ENCODE data around the gene EGLN2.
"Not testable (repeated sequence)": the region's sequence is repeated elsewhere in the genome, so short reads cannot be mapped to it uniquely, and the experiment has no call there.

EGLN2 gene

GRCh38 chr19:40763526-40763925 lies 35.5 kb upstream of the EGLN2 start:
- H3K4me3 ChIP-seq (ENCODE audit: low read depth, low read length) = no peak overlapping the region
- POLR2A ChIA-PET = no interaction called here
- no peak for DNase-seq (ENCODE audit: low read depth, low spot score)
- CTCF ChIA-PET = no interaction called here
- TF ChIP-seq CTCF (IDR thresholded peaks at IDR 0.05; ENCODE audit: insufficient read depth, low read length, missing control alignments) = no peak

GRCh38 chr19:40763963-40764362 lies 35.0 kb upstream of the EGLN2 start:
- DNase-seq (ENCODE audit: low read depth, low spot score) = no peak
- TF ChIP-seq CTCF (IDR thresholded peaks at IDR 0.05; ENCODE audit: insufficient read depth, low read length, missing control alignments) = no peak
- ChIA-PET POLR2A (no interaction called here), CTCF (no interaction called here)
- H3K4me3 ChIP-seq (ENCODE audit: low read depth, low read length) = no peak overlapping the region

- CTCF ChIA-PET = interaction anchor here (0.7 kb wide), 1 partner anchor 40 kb away, joined by 3 read pairs; no protein-coding TSS in a partner anchor
- POLR2A ChIA-PET; H3K4me3 ChIP-seq (ENCODE audit: low read depth, low read length); DNase-seq (ENCODE audit: low read depth, low spot score): not testable (repeated sequence)
These were observed 32.6 kb upstream of the EGLN2 start for GRCh38 chr19:40766385-40766784.

- DNase-seq (ENCODE audit: low read depth, low spot score) = no peak
- TF ChIP-seq CTCF (IDR thresholded peaks at IDR 0.05; ENCODE audit: insufficient read depth, low read length, missing control alignments) = no peak
- POLR2A ChIA-PET = interaction anchor here (1.0 kb wide), 1 partner anchor 9 kb away, joined by 5 read pairs; the partner anchor contains the start of gene RAB4B
- CTCF ChIA-PET = no interaction called here
- no peak overlapping the region for H3K4me3 ChIP-seq (ENCODE audit: low read depth, low read length)
These were observed 30.1 kb upstream of the EGLN2 start for GRCh38 chr19:40768869-40769268.

GRCh38 chr19:40771101-40771862 lies 27.7 kb upstream of the EGLN2 start:
- CTCF ChIA-PET; H3K4me3 ChIP-seq (ENCODE audit: low read depth, low read length); DNase-seq (ENCODE audit: low read depth, low spot score): not testable (repeated sequence)
- POLR2A ChIA-PET = interaction anchor here (1.1 kb wide), 1 partner anchor 13 kb away, joined by 3 read pairs; no protein-coding TSS in a partner anchor

GRCh38 chr19:40774916-40775631 lies 23.9 kb upstream of the EGLN2 start, which contains the start of gene MIA:
Gene MIA, plus strand, starts transcription at chr19:40775521. Its CDS starts 22 bp downstream, at chr19:40775543.
- no peak for TF ChIP-seq CTCF (IDR thresholded peaks at IDR 0.05; ENCODE audit: insufficient read depth, low read length, missing control alignments)
- no peak for DNase-seq (ENCODE audit: low read depth, low spot score)
- CTCF ChIA-PET = interaction anchor here (1.3 kb wide), 1 partner anchor 17 kb away, joined by 3 read pairs; no protein-coding TSS in a partner anchor
- POLR2A ChIA-PET = no interaction called here
- no peak within 1 kb of the TSS for H3K4me3 ChIP-seq (ENCODE audit: low read depth, low read length)

GRCh38 chr19:40775632-40776022 lies 23.4 kb upstream of the EGLN2 start:
- H3K4me3 ChIP-seq (ENCODE audit: low read depth, low read length) = no peak overlapping the region
- POLR2A ChIA-PET = no interaction called here
- TF ChIP-seq CTCF (IDR thresholded peaks at IDR 0.05; ENCODE audit: insufficient read depth, low read length, missing control alignments) = no peak
- DNase-seq (ENCODE audit: low read depth, low spot score) = no peak
- CTCF ChIA-PET = no interaction called here
